ENCODE results near the gene TIGD3. TPM values are rescaled to one million over a fixed set of nuclear protein-coding genes. Genes with fewer than 3 reads are reported as not detected.

The TIGD3 gene
- total and polyA plus RNA-seq, 2 donors (not counting 1 experiment from before 2014, with no cell fraction given) = 0.17 TPM; not detected in 1

DNA sequence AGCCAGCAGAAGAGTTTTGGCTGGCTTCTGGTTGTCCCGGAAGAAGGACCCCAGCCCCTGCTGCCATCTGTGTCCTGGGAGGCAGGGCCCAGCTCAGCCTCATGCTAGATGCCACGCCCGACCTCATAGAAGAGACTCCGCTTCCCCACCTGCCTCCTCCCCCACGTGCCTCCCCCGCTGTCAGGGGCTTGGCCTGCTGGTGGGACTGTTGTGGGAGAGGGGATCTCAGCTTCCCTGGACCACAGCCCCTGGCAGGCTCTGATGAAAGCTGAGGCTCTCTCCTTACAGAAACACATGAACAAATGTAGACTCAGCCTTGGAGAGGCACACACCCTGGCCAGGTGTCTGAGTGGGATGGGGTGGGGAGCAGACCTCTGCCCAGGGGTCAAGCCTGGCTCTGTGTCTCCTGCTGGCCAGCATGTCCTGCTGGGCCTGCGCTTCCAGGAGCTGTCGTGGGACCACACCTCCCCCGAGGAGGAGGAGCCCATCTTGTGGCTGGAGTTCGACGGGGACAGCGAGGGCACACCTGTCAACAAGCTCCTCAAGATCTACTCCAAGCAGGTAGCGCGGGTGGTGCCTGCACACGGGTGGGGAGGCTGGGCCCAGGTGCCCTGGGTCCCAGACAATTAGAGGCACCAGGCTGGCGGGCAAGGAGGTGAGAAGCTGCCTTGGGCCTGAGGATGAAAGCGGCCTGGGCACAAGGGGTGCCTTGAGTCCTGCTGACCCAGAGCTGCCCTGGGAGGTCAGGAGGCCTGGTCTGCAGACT, 45.9 kb downstream of the TIGD3 start:
- Histone ChIP-seq H3K4me1 (ENCODE audit: control insufficient read depth, extremely low read depth, insufficient read depth, low read length) (no peaks in the 10 kb centered on the region), H2AFZ (ENCODE audit: low read length) (no peak overlapping the region), H3K9ac (ENCODE audit: insufficient read depth, low read length) (no peak overlapping the region), H4K20me1 (ENCODE audit: control insufficient read depth, extremely low read depth, insufficient read depth, low read length) (no peaks in the 10 kb centered on the region), H3K4me3 (replicated peaks in 1 of 4; ENCODE audit: control extremely low read depth in 1 of 4, insufficient read depth in 1 of 4, low read depth in 3 of 4, low read length in 4 of 4) (no peak overlapping the region), H3K4me2 (ENCODE audit: extremely low read depth, insufficient read depth, low read length) (no peak overlapping the region), H3K36me3 (ENCODE audit: control insufficient read depth, insufficient read depth, low read length) (peaks cover 39% of the 10 kb centered on the region), H3K27ac (ENCODE audit: insufficient read depth, low read length) (no peak overlapping the region), H3K27me3 (ENCODE audit: control insufficient read depth, insufficient read depth, low read length) (no peaks in the 10 kb centered on the region), H3K79me2 (ENCODE audit: control insufficient read depth, insufficient read depth, low read length) (no peaks in the 10 kb centered on the region), H3K9me3 (ENCODE audit: control insufficient read depth, insufficient read depth, low read depth, low read length) (no peaks in the 10 kb centered on the region)
- DNase-seq (ENCODE audit: low read depth in 2 of 2) = no peak
- no peak for TF ChIP-seq EZH2 (IDR thresholded peaks at IDR 0.05; ENCODE audit: low read length, missing control alignments)
- TF ChIP-seq CTCF (conservative IDR thresholded peaks at IDR 0.05 in 1 of 2, IDR thresholded peaks at IDR 0.05 in 1 of 2; ENCODE audit: low read depth in 1 of 2, low read length in 2 of 2) = no peak

GRCh38 chr11:65401073-65401802, 46.7 kb downstream of the TIGD3 start:
- Histone ChIP-seq H3K4me2 (ENCODE audit: extremely low read depth, insufficient read depth, low read length) (no peak overlapping the region), H3K27ac (ENCODE audit: insufficient read depth, low read length) (no peak overlapping the region), H3K27me3 (ENCODE audit: control insufficient read depth, insufficient read depth, low read length) (no peaks in the 10 kb centered on the region), H2AFZ (ENCODE audit: low read length) (no peak overlapping the region), H3K9ac (ENCODE audit: insufficient read depth, low read length) (no peak overlapping the region), H3K79me2 (ENCODE audit: control insufficient read depth, insufficient read depth, low read length) (no peaks in the 10 kb centered on the region), H3K4me3 (replicated peaks in 1 of 4; ENCODE audit: control extremely low read depth in 1 of 4, insufficient read depth in 1 of 4, low read depth in 3 of 4, low read length in 4 of 4) (no peak overlapping the region), H3K9me3 (ENCODE audit: control insufficient read depth, insufficient read depth, low read depth, low read length) (no peaks in the 10 kb centered on the region), H3K4me1 (ENCODE audit: control insufficient read depth, extremely low read depth, insufficient read depth, low read length) (no peaks in the 10 kb centered on the region), H3K36me3 (ENCODE audit: control insufficient read depth, insufficient read depth, low read length) (peaks cover 35% of the 10 kb centered on the region), H4K20me1 (ENCODE audit: control insufficient read depth, extremely low read depth, insufficient read depth, low read length) (no peaks in the 10 kb centered on the region)
- no peak for TF ChIP-seq EZH2 (IDR thresholded peaks at IDR 0.05; ENCODE audit: low read length, missing control alignments)
- no peak for TF ChIP-seq CTCF (conservative IDR thresholded peaks at IDR 0.05 in 1 of 2, IDR thresholded peaks at IDR 0.05 in 1 of 2; ENCODE audit: low read depth in 1 of 2, low read length in 2 of 2)
- no peak for DNase-seq (ENCODE audit: low read depth in 2 of 2)

DNA sequence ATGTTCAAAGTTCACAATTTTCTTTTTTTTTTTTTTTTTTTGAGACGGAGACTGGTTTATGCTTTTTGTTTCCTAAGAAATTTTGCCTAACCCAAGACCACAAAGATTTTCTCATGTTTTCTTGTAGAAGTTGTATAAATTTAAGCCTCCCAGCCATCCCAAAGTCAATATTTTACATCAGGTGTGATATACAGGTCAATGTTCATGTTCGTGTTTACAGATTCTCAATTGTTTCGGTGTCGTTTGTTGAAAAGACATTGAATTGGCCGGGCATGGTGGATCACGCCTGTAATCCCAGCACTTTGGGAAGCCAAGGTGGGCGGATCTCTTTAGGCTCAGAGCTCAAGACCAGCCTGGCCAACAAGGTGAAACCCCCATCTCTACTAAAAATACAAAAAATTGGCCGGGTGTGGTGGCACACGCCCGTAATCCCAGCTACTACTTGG, 47.3 kb downstream of the TIGD3 start:
- DNase-seq (ENCODE audit: low read depth in 2 of 2) = no peak
- no peak overlapping the region for H3K4me2 ChIP-seq (ENCODE audit: extremely low read depth, insufficient read depth, low read length)
- no peaks in the 10 kb centered on the region for H3K27me3 ChIP-seq (ENCODE audit: control insufficient read depth, insufficient read depth, low read length)
- no peak overlapping the region for H3K4me3 ChIP-seq (replicated peaks in 1 of 4; ENCODE audit: control extremely low read depth in 1 of 4, insufficient read depth in 1 of 4, low read depth in 3 of 4, low read length in 4 of 4)
- H3K79me2 ChIP-seq (ENCODE audit: control insufficient read depth, insufficient read depth, low read length) = no peaks in the 10 kb centered on the region
- H2AFZ ChIP-seq (ENCODE audit: low read length) = no peak overlapping the region
- peaks cover 35% of the 10 kb centered on the region for H3K36me3 ChIP-seq (ENCODE audit: control insufficient read depth, insufficient read depth, low read length)
- H3K4me1 ChIP-seq (ENCODE audit: control insufficient read depth, extremely low read depth, insufficient read depth, low read length) = no peaks in the 10 kb centered on the region
- no peak for TF ChIP-seq CTCF (conservative IDR thresholded peaks at IDR 0.05 in 1 of 2, IDR thresholded peaks at IDR 0.05 in 1 of 2; ENCODE audit: low read depth in 1 of 2, low read length in 2 of 2)
- TF ChIP-seq EZH2 (IDR thresholded peaks at IDR 0.05; ENCODE audit: low read length, missing control alignments) = no peak
- H3K9me3 ChIP-seq (ENCODE audit: control insufficient read depth, insufficient read depth, low read depth, low read length) = no peaks in the 10 kb centered on the region
- H3K27ac ChIP-seq (ENCODE audit: insufficient read depth, low read length) = no peak overlapping the region
- H3K9ac ChIP-seq (ENCODE audit: insufficient read depth, low read length) = no peak overlapping the region
- H4K20me1 ChIP-seq (ENCODE audit: control insufficient read depth, extremely low read depth, insufficient read depth, low read length) = no peaks in the 10 kb centered on the region
